Activated CD4-positive, CD25-positive, alpha-beta regulatory T cell treated with anti-CD3 and anti-CD28 coated beads, Interleukin-2, amount 50 U/mL, for 16 hours (primary cell): Measurements from ENCODE around the gene LRRC56.

Source experiments
- DNase-seq: peaks from one replicate; pipeline ENCODE4 v3.0.0-alpha.2; 2020; ENCODE audit warnings: low read depth, low spot score

The LRRC56 gene

DNA sequence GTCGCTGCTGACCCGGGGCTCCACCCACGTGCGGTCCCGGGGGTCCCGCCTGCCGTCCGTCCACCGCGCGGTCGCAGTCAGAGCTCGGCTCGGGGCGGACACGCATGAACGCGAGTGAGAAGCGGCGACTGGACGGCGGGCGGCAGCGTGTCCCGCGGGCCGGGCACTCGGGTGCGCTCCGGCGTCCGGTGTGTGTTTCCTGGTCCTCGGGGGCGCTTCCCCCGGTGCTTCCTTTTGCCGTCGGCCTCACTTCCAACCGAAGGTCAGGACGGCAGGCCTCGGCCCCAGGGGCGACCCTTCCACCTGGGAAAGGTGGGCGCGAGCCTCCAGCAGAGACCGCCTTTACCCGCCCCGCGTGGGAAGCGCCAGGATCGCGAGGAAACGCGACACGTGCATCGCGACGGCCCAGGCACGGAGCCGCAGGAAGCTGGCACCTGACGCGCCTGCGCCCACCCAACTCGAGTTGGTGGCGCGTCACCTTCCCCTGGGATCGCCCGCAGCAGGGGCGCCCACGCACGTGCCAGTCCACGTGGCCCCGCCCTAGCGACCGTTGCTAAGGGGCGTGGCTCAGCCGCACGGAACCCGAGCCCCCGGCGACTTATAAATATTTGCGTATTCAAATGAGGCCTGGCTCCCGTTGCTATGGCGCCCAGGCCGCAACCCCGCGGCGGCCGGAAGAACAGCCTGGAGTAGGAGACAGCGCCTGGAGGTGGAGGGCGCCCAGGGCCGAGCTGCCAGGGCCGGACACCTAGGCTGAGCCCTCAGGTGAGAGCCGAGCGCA lies at the start of gene LRRC56:
Gene LRRC56, plus strand, starts transcription at position 687 of the 781 bp plus-strand sequence. CDS start 3,158 bp downstream, outside the sequence.
- peak; percentile 80 for DNase-seq

- DNase-seq = no peak
These were observed 49.7 kb upstream of the LRRC56 start for GRCh38 chr11:487571-488021.

DNA sequence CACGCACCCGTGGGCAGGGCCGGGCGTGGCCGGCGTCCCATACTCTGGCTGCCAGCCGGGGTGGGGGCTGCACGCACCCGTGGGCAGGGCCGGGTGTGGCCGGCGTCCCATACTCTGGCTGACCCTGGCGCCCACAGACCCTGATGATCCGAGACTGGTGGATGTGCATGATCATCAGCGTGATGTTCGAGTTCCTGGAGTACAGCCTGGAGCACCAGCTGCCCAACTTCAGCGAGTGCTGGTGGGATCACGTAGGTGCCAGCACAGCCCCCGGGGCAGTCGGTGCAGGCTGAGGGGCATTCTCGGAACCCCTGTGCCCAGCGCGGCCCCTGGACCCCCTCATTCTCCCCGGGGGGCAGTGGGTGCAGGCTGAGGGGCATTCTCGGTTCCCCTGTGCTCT lies 49.3 kb upstream of the LRRC56 start:
- DNase-seq = no peak

GRCh38 chr11:488579-488978 lies 48.7 kb upstream of the LRRC56 start:
- no peak for DNase-seq

DNA sequence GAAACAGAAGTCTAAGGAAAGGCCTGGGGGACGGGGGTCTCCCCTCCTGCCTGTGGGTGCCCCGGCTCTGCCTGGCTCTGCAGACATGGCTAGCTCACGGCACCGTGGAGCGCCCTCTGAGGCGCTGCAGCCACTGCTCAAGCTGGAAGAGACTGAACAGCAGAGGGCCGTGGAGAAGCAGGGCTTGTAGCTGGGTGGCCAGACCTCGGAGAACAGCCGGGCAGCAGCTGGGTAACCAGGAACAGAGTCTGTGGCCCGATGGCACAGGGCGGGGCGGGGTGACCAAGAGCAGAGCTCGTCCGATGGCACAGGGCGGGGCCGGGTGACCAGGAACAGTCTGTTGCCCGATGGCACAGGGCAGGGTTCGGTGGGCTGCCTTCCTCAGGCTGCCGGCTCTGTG lies 48.3 kb upstream of the LRRC56 start:
- DNase-seq = no peak

DNA sequence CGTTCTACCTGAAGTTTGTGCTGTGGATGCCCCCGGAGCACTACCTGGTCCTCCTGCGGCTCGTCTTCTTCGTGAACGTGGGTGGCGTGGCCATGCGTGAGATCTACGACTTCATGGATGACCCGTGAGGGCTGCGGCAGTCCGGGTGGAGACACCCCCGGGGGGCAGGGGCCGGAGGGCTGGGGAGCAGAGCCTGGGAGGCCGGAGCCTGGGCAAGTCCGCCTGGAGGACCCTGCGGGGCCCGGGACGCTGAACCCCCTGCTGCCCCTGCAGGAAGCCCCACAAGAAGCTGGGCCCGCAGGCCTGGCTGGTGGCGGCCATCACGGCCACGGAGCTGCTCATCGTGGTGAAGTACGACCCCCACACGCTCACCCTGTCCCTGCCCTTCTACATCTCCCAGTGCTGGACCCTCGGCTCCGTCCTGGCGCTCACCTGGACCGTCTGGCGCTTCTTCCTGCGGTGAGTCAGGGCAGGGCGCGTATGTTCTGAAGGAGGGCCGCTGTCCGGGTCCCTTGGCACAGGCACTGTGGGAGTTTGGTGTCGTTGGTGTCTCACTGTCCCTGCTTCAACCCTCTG lies 47.6 kb upstream of the LRRC56 start:
- no peak for DNase-seq

DNA sequence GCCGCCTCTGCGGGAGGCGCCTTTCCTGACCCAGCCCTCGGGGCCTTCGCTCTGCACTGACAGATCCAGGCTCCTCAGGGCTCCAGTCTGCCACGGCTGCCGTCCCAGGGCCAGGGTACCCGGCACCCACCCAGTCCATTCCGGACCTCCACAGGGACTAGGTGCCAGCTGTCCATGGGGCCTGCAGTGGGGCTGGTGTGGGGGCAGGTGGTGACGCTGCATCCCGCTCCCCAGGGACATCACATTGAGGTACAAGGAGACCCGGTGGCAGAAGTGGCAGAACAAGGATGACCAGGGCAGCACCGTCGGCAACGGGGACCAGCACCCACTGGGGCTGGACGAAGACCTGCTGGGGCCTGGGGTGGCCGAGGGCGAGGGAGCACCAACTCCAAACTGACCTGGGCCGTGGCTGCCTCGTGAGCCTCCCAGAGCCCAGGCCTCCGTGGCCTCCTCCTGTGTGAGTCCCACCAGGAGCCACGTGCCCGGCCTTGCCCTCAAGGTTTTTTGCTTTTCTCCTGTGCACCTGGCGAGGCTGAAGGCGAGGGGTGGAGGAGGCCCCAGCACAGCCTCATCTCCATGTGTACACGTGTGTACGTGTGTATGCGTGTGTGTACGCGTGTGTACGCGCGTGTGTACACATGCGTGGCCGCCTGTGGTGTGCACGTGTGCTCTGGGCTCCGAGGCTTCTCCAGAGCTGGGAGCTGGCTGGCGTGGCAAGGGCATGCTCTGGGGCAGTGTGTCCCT lies 47.0 kb upstream of the LRRC56 start:
- no peak for DNase-seq

- DNase-seq = no peak
These were observed 46.4 kb upstream of the LRRC56 start for GRCh38 chr11:490930-491260.

GRCh38 chr11:491358-491757 lies 46.0 kb upstream of the LRRC56 start:
- no peak for DNase-seq

DNA sequence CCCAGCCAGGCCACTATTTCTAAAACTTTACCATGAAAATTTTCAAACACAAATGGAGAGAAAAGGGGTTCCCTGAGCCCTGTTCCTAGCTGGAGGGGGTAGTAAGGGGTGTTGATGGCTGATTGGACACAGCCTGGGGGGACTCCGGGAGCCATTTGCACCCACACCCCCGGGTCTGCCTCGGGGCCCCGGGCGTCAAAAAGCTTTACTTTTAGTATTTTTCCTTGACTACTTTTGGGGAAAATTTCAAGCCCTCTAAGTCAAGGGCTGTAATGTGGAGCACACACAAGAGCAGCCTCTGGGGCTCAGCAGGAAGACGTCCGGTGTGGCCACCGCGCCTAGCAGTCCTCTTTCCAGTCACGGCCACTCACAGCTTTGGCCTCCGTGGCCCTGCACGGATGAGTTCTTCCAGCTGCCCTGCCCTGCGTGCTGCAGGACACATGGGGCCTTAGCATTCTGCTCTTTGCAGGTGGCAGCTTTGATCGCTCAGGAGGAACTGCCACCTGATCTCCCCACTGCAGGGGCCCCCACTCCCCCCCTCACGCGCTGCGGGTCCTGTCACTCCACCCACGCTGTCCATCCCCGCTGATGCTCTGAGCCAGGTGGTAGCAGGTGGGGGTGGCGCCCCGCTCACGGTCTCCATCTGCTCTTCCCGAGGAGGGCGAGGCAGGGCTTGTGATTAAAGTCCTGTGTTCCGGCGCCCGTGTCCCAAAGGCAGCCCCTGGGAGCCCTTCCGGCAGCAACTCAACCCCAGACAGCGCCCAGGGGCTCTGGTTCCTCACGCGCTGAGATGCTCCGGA lies 44.7 kb upstream of the LRRC56 start:
- no peak for DNase-seq

DNA sequence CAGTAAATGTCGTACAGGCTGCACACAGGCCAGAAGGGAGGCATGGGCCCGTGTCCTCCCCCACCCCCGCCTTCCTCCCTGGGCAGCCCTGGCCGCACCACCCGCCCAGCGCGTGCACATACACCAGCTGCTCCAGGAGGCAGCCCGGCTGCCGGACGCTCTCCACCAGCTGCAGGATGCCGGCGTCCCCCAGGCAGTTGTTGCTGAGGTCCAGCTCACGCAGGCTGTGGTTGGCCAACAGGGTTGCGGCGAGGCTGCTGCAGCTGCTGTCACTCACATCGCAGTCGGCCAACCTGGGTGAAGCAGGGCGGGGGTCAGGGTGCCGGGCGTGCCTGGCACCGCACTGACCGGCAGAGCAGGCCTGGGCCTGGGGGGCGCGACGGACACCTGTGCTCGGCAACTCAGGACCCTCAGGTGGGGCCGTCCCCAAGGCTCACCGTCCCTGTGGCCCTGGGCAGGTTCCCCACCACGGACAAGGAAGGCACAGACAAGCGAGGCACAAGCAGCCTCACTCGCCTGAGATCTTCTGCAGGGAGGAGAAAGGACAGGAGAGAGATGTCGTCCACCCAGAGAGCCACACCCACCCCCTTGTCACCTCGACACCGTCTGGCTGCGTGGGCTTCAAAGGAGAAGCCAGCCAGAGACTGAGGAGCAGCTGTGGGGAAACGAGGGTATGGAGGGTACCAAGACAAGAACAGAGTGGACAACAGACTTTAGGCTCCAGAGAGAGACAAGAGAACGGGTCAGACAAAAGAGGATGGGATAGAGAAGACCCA lies 42.4 kb upstream of the LRRC56 start:
- no peak for DNase-seq

DNA sequence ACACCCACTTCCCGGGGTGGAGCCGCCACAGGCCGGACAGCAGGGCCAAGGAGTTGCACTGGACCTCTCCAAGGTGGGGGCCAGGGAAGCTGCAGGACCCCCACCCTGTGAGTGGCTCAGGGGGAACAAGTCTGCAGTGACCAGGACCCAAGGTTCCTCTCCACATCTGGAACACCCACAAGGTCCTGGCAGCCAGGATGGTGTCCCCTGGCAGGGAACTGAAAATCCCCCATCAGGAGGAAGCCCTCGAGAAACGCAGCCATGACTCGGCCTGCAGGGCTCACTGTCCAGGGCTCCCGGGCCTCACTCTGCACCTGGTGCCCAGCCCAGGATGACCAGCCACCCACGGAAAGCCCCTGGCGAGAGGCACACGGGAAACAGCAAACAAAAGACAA lies 41.8 kb upstream of the LRRC56 start:
- DNase-seq = no peak

DNA sequence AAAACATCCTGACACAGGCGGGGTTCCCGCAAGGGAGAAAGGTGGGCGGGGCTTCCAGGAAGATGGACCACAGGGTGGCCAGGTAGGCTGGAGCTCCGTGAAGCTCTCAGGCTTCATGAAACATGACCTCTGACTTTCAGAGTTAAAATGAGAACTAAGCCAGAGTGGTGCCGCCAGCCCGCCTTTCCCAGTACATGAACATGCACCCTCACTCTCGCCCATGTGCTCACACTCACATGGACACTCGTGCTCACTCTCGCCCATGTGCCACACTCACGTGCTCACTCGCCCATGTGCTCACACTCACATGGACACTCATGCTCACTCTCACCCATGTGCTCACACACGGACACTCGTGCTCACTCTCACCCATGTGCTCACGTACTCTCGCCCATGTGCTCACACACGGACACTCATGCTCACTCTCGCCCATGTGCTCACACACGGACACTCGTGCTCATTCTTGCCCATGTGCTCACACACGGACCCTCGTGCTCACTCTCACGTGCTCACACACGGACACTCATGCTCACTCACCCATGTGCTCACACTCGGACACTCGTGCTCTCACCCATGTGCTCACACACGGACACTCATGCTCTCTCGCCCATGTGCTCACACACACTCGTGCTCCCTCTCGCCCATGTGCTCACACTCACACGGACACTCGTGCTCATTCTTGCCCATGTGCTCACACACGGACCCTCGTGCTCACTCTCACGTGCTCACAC lies 40.3 kb upstream of the LRRC56 start:
- DNase-seq = no peak

DNA sequence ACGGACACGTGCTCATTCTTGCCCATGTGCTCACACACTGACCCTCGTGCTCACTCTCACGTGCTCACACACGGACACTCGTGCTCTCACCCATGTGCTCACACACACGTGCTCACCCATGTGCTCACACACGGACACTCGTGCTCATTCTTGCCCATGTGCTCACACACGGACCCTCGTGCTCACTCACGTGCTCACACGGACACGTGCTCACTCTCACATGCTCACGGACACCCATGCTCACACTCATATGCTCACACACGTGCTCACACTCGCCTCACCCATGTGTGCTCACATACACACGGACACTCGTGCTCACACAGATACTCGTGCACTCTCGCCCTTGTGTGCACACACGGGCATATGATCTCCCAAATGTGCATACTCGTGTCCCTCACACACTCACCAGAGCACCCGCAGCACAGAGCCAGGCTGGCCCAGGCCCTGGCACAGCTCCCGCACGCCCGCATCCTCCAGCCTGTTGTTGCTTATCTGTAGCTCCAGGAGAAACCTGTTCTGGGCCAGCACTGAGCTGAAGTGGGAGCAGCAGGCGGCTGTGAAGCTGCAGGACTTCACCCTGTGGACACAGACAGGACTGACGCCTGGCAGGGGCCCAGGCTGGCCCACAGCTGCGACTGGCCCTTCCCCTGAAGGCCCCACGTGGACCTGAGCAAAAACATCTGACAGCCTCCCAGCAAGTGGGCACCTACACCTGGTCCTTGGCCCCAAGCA lies 39.6 kb upstream of the LRRC56 start:
- DNase-seq = no peak

GRCh38 chr11:498297-499181 lies 38.8 kb upstream of the LRRC56 start:
- DNase-seq = no peak

GRCh38 chr11:499201-500076 lies 37.9 kb upstream of the LRRC56 start:
- no peak for DNase-seq

DNA sequence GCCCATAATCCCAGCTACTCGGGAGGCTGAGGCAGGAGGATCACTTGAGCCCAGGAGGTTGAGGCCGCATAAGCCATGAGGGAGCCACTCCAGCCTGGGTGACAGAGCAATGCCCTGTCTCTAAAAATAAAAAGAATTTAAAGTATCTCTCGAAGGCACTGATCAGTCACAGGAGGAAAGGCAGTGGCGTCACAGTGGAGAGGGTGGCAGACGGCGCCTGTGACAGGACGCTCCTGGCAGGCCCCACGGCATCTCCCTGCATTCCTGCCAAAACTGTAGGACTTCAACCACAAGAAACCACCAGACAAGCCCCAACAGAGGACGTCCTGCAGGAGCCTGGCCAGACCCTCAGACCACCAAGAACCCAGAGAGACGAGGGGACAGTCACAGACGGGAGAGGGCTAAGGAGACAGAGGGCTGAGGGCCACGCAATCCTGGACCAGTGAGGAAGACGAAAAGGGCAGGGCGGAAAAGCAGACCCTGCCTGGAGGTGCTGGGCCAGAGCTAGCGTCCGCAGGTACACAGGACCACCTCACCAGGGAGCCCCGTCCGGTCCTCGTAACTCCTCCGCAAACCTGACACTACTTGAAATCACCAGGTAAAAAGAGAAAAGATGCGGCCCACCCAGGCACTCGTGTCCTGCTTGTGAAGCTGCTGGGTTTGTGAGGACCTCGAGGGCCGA lies 36.2 kb upstream of the LRRC56 start:
- no peak for DNase-seq
